OCI-M2 (cell line): ENCODE results near the gene BRF1.

ENCODE experiments used
- DNase-seq: peaks from one replicate; lab custom pipeline; 2025; ENCODE audit not compliant: unreplicated experiment; lab: John Stamatoyannopoulos, UW

BRF1 gene

DNA sequence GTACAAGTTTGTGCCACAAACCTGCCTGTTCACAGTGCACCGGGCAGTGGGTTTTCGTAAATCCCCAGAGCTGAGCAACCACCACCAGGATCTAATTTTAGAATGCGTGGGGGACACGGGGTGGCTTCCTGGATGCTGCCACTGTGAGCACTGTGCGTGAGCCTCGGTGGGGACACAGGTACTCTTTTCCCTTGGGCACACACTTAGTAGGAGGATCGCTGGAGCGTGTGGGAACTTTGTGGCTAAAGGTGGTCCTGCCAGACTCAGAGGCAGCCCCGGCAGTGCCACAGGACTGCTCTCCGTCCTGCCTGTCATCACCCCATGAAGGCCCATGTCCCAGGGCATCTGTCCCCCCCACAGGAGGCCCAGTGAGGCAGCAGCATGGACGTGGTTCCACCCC is 31.4 kb downstream of the BRF1 start:
- no peak for DNase-seq

DNA sequence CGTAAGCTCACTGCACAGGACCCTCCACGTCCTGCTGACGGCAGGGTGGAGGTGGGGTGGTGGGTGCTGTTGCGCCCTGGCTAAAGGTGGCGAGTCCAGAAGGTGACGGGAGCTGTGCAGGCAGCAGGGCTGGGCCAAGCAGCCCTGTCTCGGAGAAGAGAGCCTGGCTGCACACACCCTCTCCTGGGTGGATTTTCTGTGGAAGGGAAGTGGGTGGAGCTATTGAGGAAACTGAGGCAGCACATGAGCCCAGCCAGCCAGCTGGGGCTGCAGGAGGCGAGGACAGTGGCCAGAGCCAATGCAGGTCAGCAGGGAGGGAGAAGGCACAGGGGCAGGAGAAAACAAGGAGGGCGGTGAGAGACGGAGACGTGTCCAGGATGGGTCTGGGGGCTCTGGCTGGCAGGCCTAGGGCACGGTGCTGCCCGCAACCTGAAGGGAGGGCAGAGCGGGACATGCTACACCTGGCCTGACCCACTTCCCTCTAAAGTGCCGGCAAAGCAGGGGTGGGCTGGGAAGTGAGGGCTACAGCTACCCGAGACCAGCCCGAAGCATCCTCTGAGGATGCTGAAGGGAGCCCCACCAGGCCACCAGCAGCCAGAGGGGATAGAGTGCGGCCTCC is 32.0 kb downstream of the BRF1 start:
- no peak for DNase-seq

DNA sequence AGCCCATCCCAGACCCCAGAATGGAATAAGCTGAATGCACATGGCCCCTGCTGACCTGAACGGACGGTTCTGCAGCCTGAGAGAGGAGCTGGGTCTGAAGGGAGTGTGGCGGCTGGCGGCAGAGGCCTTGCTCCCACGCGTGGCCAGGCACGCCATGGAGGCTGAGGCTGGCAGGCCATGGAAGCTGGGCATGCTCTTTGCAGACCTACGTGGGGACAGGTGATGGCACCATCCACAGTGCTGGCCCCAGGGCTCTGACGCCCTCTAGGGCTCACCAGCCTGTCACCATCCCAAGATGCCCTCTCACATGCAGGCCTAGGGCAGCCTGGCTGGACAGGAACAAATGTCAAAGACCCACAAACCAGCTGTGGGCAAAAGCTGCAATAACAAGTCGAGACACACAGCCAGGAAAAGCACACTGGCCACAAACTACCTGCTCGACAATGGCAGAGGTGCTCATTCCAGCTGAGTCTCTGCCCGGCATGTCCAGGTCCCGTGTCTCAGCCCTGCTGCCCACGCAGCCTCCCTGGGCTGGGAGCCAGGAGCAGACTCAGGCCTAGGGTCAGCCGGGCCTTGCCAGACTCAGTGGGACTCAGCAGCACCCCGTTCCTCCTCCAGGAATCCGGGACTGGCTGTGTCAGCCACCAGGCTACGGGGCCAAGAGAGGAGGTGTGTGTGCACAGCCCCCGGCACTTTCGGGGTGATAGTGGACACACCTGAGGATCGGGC is 32.8 kb downstream of the BRF1 start:
- no peak for DNase-seq

DNA sequence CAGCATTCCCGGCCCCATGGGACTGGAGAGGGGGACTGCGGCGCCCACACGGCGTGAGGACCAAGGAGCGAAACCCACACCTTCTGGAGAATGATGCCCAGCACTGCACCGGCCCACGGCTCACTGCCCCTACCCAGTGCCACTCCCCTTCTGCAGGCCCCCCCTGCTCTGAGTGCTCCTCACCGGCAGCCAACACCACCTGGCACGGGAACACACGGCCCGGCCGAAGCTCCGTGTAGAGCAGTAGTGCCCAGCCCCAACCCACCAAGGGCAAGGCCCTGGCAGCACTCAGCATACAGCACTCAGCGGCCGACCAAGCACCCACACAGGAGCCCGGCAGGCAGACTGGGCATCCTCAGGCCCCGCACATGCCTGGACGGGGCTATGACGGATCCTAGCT is 39.0 kb downstream of the BRF1 start:
- no peak for DNase-seq

DNA sequence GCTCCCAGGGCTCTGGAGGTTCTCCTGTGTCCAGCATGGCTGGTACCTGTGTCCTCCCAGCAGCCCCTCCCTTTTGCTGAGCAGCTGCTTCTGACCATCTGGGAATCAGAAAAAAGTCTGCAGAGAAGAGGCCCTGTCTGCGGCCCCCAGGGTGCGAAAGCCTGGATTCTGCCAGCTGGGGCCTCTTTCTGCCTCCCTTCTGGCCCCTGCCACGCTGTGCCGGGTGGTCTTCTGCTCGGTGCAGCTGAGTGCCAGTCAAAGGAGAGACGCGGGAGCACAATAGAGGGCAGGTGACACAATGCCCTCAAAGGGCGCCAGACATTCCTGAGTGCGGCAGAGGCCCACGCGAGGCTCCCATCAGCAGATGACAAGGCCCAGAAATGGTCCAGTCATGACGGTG is 39.8 kb downstream of the BRF1 start:
- no peak for DNase-seq

DNA sequence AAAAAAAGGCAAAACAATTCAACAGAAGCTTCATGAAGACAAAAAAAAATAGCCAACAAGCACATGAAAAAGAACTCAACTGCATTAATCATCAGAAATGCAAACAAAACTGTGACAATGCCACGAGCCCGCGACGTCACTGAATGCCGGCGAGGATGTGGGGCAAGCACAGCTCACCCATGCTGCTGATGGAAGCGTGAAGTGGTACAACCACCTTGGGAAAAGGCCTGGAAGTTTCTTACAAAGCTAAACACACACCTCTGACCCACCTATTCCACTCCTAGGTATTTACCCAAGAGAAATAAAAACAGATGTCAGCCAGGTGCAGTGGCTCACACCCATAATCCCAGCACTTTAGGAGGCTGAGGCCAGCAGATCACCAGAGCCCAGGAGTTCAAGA is 42.0 kb downstream of the BRF1 start:
- no peak for DNase-seq

DNA sequence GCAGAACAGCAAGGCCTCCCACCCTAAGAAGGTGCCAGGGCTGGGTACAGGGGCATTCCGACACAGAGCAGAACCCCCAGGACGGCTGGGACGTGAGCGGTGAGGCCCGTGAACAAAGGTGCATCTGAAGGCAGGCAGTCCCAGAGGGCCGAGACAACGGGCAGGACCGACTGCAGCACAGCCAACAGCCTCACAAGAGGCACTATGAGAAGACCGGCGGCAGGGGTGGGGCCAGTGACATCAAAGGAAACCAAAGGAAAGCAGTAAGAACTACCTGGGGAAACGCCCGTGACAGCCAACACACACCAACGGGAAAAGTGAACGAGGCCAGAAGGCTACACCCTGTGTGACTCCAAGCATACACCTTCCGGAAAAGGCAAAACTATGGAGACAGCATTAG is 43.3 kb downstream of the BRF1 start:
- no peak for DNase-seq

DNA sequence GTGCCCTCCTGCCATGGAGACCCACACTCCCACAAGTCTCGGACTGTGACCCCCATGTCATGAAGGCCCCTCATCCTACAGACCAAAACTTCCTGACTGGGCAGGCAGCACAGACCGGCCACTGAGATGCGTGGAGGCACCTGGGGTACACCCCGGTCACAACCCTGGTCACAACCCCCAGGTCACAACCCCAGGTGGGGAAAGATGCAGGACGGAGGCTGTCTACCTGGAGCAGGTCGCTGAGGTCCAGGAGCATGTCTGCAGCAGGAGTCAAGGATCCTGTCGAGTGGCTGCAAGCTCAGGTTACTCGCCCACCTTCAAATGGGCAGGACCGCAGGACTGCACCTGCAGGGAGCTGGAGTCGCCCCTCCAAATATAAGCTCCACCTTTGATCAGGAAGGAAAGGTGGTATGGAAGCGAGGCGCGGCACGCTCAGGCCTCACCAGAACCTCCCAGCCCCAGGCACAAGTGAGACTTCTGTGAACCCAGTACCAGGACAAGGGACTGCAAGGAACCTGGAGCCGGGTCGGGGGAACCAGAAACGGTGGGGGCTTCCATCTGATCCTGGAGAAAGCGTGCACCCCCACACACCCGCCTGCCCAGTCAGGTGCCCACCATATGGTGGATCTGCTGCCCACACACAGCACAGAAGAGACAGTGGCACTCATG is 44.4 kb downstream of the BRF1 start:
- DNase-seq: no peak

DNA sequence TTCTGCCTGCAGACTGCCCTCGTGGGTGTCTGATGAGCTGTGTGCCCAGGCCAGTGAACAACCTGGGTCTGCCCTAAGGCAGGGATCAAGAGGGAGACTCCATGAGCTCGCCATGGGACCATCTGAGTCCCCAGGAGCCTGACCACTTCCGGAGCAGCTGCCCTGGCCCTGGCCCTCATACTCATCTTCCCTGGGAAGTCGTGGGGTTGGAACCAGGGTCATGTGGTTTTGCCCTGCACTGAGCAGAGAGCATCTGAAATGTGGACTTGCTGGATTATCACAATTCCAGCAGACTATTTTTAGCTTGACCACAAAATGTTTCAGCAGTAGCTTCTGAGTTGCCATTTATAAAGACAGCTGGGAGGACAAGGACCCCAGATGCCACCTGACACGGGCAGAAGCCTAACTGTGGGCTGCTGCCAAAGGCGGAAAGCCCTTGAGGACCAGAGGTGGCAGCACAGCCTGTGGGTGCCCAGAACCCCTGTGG is 45.7 kb downstream of the BRF1 start:
- no peak for DNase-seq

DNA sequence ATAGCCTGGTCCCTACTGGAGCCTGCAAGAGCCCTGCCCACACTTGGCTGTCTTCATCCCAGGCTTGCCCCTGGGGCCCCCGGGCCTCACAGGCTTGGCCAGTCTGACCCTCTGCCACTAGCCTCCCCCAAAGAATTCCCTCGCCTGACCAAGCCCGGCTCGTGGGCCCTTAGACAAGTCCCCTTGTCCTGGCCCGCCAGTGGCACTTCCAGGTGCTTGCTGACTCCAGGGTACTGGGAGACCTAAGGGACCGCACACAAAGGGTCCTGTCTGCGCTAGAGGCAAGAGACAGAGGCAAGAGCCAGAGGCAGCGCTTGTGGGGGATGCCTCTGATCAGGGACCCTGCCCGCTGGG is 47.5 kb downstream of the BRF1 start:
- DNase-seq: no peak

DNA sequence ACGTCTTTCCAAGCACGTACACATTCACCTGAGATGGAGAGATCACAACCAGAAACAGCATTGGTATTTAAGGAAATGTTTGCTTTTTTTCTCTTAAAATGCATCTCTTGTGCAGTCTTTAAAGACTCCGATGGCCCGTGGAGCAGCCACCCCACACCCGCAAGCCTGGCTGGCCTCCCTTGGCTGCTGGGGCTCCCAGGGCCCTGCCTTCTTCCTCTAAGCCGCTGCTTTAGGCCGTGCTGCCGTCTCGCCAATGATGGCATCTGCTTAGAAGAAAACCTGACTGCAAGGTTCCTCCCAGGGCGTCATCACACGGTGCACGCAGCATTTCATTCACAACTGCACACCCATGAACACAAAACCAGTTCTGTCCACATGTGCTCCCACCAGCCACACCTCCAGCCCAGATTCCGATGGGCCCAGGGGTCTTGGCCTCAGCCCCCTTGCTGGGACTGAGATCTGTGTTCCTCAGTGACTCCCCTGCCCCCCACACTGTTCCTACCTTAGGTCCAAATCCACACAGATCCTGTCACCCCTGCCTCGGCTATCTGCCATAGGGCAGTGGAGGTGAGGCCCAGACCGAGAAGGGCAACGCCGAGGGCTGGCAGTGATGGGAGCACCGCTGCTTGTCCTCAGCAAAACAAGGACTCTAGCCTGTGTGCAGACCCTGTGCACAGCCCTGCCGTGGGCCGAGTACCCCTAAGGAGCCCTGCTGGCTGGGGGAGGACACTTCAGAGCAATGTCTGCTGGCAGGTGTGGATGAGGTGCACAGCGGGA is 48.1 kb downstream of the BRF1 start:
- DNase-seq: no peak

DNA sequence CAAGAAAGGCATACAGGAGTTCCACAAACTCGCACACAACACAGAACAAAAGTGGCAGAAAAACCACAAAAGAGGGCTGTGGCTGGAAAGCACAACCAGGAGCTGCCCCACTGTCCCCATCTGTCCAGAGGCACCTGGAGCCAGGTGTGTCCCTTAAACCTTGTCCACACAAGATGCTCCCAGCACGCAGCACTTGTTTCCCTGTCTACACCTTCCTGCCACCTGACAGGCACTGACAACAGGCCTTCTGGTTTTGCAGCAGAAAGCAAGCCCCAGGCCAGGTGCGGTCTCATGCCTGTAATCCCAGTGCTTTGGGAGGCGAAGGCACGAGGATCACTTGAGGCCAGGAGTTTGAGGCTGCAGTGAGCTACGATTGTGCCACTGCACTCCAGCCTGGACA is 48.9 kb downstream of the BRF1 start:
- no peak for DNase-seq

DNA sequence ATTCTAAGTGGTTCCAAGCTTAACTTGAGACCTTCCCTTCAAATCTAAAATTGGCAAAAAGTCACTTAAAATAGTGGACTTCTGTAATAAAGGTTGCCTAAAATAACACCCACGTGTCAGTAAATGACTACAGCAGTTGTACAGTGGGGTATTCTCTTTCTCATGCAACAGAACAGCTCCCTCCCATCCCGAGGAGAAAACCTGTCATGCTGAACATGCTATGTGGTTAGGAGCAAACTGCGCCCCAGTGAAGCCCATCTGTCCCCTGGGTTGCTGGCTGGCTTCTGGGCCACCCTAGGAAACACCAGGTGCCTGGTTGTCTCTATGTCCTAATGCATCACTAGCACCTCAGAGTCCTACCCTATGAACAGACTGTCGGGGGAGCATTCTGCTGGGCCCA is 49.8 kb downstream of the BRF1 start:
- no peak for DNase-seq

DNA sequence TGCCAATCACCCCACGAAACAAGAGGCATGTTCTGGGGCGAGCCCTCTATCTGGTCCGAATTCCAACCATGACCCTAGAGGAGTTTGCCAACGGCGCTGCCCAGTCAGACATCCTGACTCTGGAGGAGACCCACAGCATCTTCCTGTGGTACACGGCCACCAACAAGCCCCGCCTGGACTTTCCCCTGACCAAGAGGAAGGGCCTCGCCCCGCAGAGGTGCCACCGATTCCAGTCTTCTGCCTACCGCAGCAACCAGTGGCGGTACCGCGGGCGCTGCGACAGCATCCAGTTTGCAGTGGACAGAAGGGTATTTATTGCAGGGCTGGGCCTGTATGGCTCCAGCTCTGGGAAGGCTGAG is 50.8 kb downstream of the BRF1 start:
- no peak for DNase-seq

DNA sequence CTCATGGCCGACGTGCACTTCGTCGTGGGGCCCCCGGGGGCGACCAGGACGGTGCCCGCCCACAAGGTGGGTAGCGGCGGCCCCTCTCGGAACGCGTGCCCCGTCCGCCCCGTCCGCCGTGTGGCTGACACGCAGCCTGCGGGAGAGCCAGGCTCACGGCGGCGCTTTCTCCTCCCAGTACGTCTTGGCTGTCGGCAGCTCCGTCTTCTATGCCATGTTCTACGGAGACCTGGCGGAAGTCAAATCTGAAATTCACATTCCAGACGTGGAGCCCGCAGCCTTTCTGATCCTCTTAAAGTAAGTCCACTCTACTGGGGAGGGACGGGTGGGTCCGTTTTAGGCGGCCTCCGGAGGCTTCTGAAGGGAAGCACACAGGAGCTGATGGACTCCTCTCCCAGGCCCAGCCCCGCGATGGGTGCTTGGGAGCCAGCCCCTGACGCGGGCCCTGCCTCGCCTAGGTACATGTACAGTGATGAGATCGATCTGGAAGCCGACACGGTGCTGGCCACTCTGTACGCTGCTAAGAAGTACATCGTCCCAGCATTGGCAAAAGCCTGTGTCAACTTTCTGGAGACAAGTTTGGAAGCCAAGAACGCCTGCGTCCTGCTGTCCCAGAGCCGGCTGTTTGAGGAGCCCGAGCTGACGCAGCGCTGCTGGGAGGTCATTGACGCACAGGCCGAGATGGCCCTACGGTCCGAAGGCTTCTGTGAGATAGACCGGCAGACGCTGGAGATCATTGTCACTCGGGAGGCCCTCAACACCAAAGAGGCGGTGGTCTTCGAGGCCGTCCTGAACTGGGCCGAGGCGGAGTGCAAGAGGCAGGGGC is 51.4 kb downstream of the BRF1 start:
- DNase-seq: no peak

DNA sequence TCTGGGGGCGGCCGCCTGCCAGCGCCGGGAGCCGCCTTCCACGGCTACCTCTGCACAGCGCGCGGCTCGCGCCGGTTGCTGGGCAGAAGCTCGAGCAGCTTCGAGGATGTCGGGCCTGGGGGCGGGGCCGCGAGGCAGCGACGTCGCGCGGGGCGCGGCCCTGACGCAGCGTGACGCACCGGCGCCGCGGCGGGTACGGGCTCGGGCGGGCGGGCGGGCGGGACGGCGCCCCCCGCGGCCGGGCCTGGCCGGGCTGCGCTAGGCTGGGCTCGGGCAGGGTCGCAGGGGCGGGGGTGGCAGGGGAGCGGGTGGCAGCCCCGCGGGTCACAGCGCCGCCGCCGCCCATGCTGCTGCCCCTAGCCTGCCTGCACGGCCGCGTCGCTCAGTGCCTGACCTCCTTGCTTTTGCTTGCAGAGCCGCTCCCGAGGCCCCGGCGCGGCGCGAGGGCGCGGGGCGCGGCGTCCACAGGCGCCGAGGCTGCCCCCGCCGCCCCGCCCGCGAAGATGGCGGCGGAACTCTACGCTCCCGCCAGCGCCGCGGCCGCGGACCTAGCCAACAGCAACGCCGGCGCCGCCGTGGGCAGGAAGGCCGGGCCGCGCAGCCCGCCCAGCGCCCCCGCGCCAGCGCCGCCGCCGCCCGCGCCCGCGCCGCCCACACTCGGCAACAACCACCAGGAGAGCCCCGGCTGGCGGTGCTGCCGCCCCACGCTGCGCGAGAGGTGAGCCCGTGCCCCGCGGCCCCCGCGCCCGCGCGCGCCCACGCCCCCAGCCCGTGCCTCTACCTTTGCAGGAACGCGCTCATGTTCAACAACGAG is 52.2 kb downstream of the BRF1 start, which contains the start of gene BTBD6:
TSS of gene BTBD6 (plus strand) at position 166 of the 814 bp plus-strand sequence. CDS start at position 345, 179 bp downstream.
- DNase-seq: no peak

DNA sequence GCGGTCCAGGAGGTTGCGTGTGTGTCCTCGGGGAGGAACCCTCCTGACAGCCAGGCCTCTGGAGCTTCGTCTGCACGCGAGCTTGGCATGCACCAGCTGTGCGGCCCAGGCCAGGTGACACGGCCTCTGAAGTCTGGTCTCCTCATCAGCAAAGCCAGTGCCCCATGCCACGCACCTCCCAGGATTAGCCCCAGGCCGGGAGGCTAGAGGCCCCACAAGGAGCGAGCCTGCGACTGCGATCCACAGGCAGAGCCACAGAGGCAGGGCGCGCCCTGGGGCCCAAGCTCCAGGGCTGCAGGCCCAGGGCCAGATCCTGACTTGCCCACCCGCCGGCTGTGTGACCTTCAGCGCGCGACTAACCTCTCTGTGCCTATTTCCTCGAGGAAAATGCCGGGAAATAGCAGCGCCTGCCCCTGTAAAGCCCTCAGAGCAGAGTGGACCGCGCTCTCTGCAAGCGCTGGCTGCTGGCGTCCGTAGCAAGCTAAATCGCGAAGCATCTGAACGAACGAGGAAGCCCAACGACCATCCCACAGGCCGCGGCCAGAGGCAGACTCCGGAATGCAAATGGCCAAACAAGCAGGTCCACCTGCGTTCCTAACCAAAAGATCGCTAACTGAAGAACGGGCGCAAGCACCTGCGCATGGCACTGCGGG is 53.0 kb downstream of the BRF1 start:
- no peak for DNase-seq

DNA sequence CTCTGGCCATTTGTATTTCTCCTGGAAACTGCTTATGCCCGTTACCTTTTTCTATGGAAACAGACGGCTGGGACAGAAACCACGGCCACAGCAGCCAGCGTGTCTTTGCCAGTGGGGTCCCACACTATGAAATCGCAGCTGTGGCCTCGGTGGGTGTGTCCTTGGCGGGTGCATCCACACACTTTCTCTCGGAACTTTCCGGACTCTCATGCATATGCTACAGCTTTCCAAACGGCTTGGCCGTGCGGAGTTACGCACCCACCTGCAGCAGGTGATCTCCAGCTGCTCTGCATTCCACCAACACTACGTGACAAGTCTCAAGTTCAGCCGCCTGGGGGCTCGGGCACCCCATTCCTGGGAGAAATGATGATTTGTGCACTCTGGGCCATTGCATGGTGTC is 53.8 kb downstream of the BRF1 start:
- DNase-seq: no peak

DNA sequence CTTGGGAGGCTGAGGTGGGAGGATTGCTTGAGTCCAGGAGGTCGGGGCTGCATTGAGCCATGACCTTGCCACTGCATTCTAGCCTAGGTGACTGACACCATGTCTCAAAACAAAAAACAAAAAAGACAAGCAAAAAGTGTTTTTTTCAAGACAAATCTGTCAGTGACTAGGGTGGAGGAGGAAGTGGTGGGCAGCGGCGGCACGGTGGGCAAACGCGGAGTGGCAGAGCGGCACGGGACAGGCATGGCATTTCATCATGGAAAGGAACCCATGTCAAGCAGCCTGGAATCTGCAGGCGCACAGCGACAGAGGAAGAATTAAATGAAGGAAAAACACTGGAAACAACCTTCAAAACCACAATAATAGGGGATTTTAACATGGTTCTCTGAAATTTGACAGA is 56.5 kb downstream of the BRF1 start:
- DNase-seq: no peak
